ENCODE measurements around the gene KCNAB1.

- TF ChIP-seq JUND (IDR thresholded peaks at IDR 0.05) (no peak), EGR1 (IDR thresholded peaks at IDR 0.05; ENCODE audit: low read depth in 2 of 2) (no peak), YY1 (IDR thresholded peaks at IDR 0.05) (no peak), REST (IDR thresholded peaks at IDR 0.05) (no peak), GABPA (IDR thresholded peaks at IDR 0.05 in 1 of 2, conservative IDR thresholded peaks at IDR 0.05 in 1 of 2) (no peak), SP1 (IDR thresholded peaks at IDR 0.05) (no peak), HNF4A (conservative IDR thresholded peaks at IDR 0.05) (no peak), FOXA1 (IDR thresholded peaks at IDR 0.05) (no peak), ATF3 (IDR thresholded peaks at IDR 0.05) (no peak), RAD21 (IDR thresholded peaks at IDR 0.05) (no peak), TAF1 (conservative IDR thresholded peaks at IDR 0.05) (no peak), RXRA (IDR thresholded peaks at IDR 0.05) (no peak)
- TF ChIP-seq, protein P1, sequence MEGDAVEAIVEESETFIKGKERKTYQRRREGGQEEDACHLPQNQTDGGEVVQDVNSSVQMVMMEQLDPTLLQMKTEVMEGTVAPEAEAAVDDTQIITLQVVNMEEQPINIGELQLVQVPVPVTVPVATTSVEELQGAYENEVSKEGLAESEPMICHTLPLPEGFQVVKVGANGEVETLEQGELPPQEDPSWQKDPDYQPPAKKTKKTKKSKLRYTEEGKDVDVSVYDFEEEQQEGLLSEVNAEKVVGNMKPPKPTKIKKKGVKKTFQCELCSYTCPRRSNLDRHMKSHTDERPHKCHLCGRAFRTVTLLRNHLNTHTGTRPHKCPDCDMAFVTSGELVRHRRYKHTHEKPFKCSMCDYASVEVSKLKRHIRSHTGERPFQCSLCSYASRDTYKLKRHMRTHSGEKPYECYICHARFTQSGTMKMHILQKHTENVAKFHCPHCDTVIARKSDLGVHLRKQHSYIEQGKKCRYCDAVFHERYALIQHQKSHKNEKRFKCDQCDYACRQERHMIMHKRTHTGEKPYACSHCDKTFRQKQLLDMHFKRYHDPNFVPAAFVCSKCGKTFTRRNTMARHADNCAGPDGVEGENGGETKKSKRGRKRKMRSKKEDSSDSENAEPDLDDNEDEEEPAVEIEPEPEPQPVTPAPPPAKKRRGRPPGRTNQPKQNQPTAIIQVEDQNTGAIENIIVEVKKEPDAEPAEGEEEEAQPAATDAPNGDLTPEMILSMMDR (IDR thresholded peaks at IDR 0.05; ENCODE audit: low read depth, low read length, missing input control), result no peak
- TF ChIP-seq, protein P2, sequence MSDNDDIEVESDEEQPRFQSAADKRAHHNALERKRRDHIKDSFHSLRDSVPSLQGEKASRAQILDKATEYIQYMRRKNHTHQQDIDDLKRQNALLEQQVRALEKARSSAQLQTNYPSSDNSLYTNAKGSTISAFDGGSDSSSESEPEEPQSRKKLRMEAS (IDR thresholded peaks at IDR 0.05), result no peak
Measured at GRCh38 chr3:156389449-156389950, 269.1 kb downstream of the KCNAB1 start.

Measured in liver (tissue), 3 donors.